Astrocyte of the cerebellum (primary cell): Measurements from ENCODE around the gene WEE1.
"Not testable (repeated sequence)": the region's sequence is repeated elsewhere in the genome, so short reads cannot be mapped to it uniquely, and the experiment has no call there.

Experiments used
- DNase-seq: peaks from one replicate; pipeline ENCODE4 v3.0.0-alpha.2; 2011; ENCODE audit warnings: low read depth
- H3K4me3 ChIP-seq: 2 replicates; pipeline ENCODE4 v1.5.1; 2011; ENCODE audit warnings: mild to moderate bottlenecking, low read depth, low read length, moderate library complexity
- in situ Hi-C: cut with HindIII; loops from 2 replicates; pipeline ENCODE4 v1.10.0; 2017; ENCODE audit warnings: low sequenced_read_pairs
- TF ChIP-seq, protein P1 (sequence below): IDR thresholded peaks from 2 replicates; pipeline ENCODE4 v1.5.1; 2012; ENCODE audit warnings: low read length, low read depth, moderate library complexity, mild to moderate bottlenecking; ENCODE audit errors: missing control alignments

Gene WEE1

GRCh38 chr11:9538548-9538947 lies 34.9 kb upstream of the WEE1 start:
- TF ChIP-seq, protein P1, sequence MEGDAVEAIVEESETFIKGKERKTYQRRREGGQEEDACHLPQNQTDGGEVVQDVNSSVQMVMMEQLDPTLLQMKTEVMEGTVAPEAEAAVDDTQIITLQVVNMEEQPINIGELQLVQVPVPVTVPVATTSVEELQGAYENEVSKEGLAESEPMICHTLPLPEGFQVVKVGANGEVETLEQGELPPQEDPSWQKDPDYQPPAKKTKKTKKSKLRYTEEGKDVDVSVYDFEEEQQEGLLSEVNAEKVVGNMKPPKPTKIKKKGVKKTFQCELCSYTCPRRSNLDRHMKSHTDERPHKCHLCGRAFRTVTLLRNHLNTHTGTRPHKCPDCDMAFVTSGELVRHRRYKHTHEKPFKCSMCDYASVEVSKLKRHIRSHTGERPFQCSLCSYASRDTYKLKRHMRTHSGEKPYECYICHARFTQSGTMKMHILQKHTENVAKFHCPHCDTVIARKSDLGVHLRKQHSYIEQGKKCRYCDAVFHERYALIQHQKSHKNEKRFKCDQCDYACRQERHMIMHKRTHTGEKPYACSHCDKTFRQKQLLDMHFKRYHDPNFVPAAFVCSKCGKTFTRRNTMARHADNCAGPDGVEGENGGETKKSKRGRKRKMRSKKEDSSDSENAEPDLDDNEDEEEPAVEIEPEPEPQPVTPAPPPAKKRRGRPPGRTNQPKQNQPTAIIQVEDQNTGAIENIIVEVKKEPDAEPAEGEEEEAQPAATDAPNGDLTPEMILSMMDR: no peak
- in situ Hi-C loops: no loop called here
- DNase-seq: no peak
- no peak overlapping the region for H3K4me3 ChIP-seq

DNA sequence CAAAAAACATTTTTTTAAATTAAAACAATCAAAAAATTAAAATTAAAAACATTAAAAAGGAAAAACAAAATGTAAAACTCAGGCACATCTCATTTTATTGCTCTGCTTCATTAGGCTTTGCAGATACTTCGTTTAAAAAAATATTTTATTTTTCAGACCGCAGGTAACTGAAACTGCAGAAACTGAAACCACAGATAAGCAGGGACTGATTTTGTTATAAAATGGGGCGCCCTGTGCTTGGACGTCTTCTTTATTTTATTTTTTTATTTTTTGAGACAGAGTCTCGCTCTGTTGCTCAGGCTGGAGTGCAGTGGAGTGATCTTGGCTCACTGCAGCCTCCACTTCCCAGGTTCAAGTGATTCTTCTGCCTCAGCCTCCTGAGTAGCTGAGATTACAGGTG lies 24.3 kb upstream of the WEE1 start:
- H3K4me3 ChIP-seq, DNase-seq, in situ Hi-C loops: not testable (repeated sequence)

- no peak for DNase-seq
- in situ Hi-C loops: no loop called here
- TF ChIP-seq, protein P1: no peak
- no peak overlapping the region for H3K4me3 ChIP-seq
Measured at GRCh38 chr11:9550191-9550628, 23.3 kb upstream of the WEE1 start.

GRCh38 chr11:9561279-9561982 lies 12.0 kb upstream of the WEE1 start:
- H3K4me3 ChIP-seq: no peak overlapping the region
- TF ChIP-seq, protein P1: no peak
- in situ Hi-C loops: no loop called here
- DNase-seq: no peak

- TF ChIP-seq, protein P1: no peak
- no peak overlapping the region for H3K4me3 ChIP-seq
- in situ Hi-C loops: no loop called here
- no peak for DNase-seq
Measured at GRCh38 chr11:9562716-9563115, 10.8 kb upstream of the WEE1 start.

DNA sequence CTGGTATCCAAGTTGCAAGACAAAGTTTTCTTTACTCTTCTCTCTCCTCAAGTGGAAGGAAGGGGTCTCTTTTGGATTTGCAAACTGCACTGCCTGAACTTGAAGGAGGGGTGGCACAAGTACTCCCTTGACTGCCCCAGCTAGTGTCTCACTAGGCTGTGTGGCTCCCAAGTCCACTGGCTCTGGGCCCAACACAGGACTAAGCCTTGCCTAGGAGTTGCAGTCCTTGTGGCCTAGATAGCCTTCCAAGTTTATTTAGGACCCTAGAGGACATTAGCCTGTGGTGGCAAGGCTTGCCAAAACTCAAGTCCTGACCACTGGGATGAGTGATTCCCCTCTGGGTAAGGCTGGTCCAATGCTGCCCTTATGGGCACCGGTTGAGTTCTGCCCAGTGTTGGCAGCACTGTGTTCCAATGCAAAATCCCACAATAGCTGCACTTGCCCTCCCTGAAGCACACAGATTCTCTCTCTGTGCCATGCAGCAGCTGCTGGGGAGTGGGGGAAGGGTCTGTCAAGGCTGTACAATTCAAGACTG lies 10.2 kb upstream of the WEE1 start:
- H3K4me3 ChIP-seq: no peak overlapping the region
- TF ChIP-seq, protein P1: no peak
- DNase-seq: no peak
- in situ Hi-C loops: no loop called here

DNA sequence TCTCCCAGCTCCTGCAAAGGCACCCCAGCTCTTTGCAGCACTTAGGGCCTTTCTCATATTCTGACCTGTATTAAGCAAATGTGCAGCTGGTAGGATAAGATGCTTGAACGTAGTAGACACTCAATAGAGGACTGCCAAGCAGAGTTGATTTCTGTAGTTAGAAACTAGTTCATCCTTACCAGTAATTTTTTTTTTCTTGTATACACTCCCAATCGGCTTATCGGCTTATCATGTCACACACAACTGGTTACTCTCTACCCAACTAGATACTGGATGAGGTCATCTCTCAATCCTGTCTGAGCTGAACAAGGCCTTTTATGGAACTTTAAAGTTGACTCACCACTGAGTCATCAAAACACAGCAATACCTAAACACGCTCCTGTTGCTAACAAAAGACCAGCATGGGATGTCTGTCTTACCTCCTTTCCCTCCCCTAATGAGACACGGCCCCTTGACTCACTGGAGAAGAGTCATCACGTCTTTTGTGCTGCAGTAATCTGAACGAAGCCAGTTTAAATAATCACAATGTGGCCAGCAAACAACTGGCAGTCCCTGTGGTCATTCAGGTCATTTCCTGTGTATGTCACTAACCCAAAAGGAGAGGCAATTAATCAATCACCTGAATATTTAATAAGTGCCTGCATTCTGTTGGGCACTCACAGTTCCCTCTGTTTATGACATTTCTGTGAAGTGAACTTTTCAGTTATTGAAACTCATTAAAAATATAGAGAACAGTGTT lies 7.5 kb upstream of the WEE1 start:
- TF ChIP-seq, protein P1: no peak
- in situ Hi-C loops: no loop called here
- no peak overlapping the region for H3K4me3 ChIP-seq
- DNase-seq: peak; percentile 100
